HEK293T (cell line): ENCODE results near the gene LCORL.
A peak's percentile ranks its signal among the peaks of the same experiment; 100 is the strongest.

Experiments
- CTCF ChIA-PET: fragments of 350-600 bp; formaldehyde crosslinking; extraction: SDS; loops from one replicate; lab custom pipeline; 2021; ENCODE audit warnings: antibody characterized with exemption, inconsistent platforms; lab: Yijun Ruan, JAX
- POLR2A ChIA-PET: fragments of 350-600 bp; formaldehyde crosslinking; extraction: SDS; loops from one replicate; lab custom pipeline; 2020; ENCODE audit warnings: antibody characterized with exemption, inconsistent platforms; lab: Yijun Ruan, JAX
- DNase-seq: peaks from one replicate; pipeline ENCODE4 v3.0.0; 2012; ENCODE audit warnings: mixed read lengths; ENCODE audit errors: extremely low spot score
- ARNT ChIP-seq: fragments of 450-650 bp; IDR thresholded peaks from 2 replicates; pipeline ENCODE4 v1.6.1; 2017; ENCODE audit warnings: mild to moderate bottlenecking
- BHLHE40 ChIP-seq: fragments of 450-650 bp; IDR thresholded peaks from 2 replicates; pipeline ENCODE4 v1.6.1; 2016; ENCODE audit warnings: mild to moderate bottlenecking, moderate library complexity, borderline replicate concordance
- CTBP1 ChIP-seq: fragments of 450-650 bp; IDR thresholded peaks from 2 replicates; pipeline ENCODE4 v1.6.1; 2016; ENCODE audit warnings: borderline replicate concordance
- ELF4 ChIP-seq: fragments of 450-650 bp; IDR thresholded peaks from 2 replicates; pipeline ENCODE4 v1.6.1; 2017; ENCODE audit warnings: antibody characterized with exemption
- FOXA1 ChIP-seq: fragments of 450-650 bp; IDR thresholded peaks from 2 replicates; pipeline ENCODE4 v1.6.1; 2016; ENCODE audit warnings: mild to moderate bottlenecking
- FOXK2 ChIP-seq: fragments of 450-650 bp; IDR thresholded peaks from 2 replicates; pipeline ENCODE4 v1.6.1; 2016; ENCODE audit warnings: mild to moderate bottlenecking
- FOXM1 ChIP-seq: fragments of 450-650 bp; IDR thresholded peaks from 2 replicates; pipeline ENCODE4 v1.6.1; 2017; ENCODE audit warnings: mild to moderate bottlenecking, borderline replicate concordance
- HDGF ChIP-seq: fragments of 450-650 bp; IDR thresholded peaks from 2 replicates; pipeline ENCODE4 v1.6.1; 2017; ENCODE audit warnings: antibody characterized with exemption, borderline replicate concordance
- L3MBTL2 ChIP-seq: fragments of 450-650 bp; conservative IDR thresholded peaks from 2 replicates; pipeline ENCODE4 v1.6.1; 2016; ENCODE audit warnings: mild to moderate bottlenecking
- LEF1 ChIP-seq: fragments of 450-650 bp; IDR thresholded peaks from 2 replicates; pipeline ENCODE4 v1.6.1; 2017; ENCODE audit warnings: mild to moderate bottlenecking, borderline replicate concordance
- NFRKB ChIP-seq: fragments of 450-650 bp; IDR thresholded peaks from 2 replicates; pipeline ENCODE4 v1.6.1; 2016; ENCODE audit warnings: mild to moderate bottlenecking, moderate library complexity
- PKNOX1 ChIP-seq: fragments of 450-650 bp; IDR thresholded peaks from 2 replicates; pipeline ENCODE4 v1.6.1; 2016
- SP1 ChIP-seq: fragments of 450-650 bp; IDR thresholded peaks from 2 replicates; pipeline ENCODE4 v1.6.1; 2017
- SUZ12 ChIP-seq: fragments of 450-650 bp; IDR thresholded peaks from 2 replicates; pipeline ENCODE4 v1.6.1; 2016; ENCODE audit warnings: mild to moderate bottlenecking
- TARDBP ChIP-seq: fragments of 450-650 bp; IDR thresholded peaks from 2 replicates; pipeline ENCODE4 v1.6.1; 2016
- ZNF384 ChIP-seq: fragments of 450-650 bp; IDR thresholded peaks from 2 replicates; pipeline ENCODE4 v1.6.1; 2016

The LCORL gene

GRCh38 chr4:17810260-17811077, 211.1 kb downstream of the LCORL start, which contains the start of the genes DCAF16 and NCAPG:
DCAF16 (minus strand) TSS chr4:17810757; CDS start chr4:17804141, 6,616 bp downstream.
NCAPG (plus strand) TSS chr4:17810979; CDS start chr4:17811078, 99 bp downstream.
- peak; percentile 98 for DNase-seq
- ChIA-PET CTCF (no interaction called here), POLR2A (interaction anchor here (0.7 to 1.8 kb wide), 9 partner anchors 12 to 477 kb away, joined by 3 to 8 read pairs (median 5); partner anchors contain the start of gene MED28)
- TF ChIP-seq TARDBP = no peak
- no peak for TF ChIP-seq ZNF384
- peak; percentile 59 for TF ChIP-seq PKNOX1
- TF ChIP-seq ELF4 = peak; percentile 68
- TF ChIP-seq CTBP1 = no peak
- TF ChIP-seq FOXK2 = no peak
- TF ChIP-seq HDGF = no peak
- TF ChIP-seq LEF1 = no peak
- peak; percentile 95 for TF ChIP-seq L3MBTL2
- peak; percentile 82 for TF ChIP-seq FOXM1
- TF ChIP-seq SUZ12 = no peak
- TF ChIP-seq NFRKB = no peak
- TF ChIP-seq ARNT = no peak
- TF ChIP-seq SP1 = peak; percentile 87; the same call in 1 of the 2 replicates
- no peak for TF ChIP-seq BHLHE40

GRCh38 chr4:17809667-17810066, 211.9 kb downstream of the LCORL start:
- ChIA-PET CTCF (no interaction called here), POLR2A (interaction anchor here (0.7 to 1.8 kb wide), 6 partner anchors 15 to 297 kb away, joined by 3 to 8 read pairs (median 4); partner anchors contain the start of gene MED28)
- DNase-seq = no peak
- TF ChIP-seq ZNF384 (no peak), TARDBP (no peak), SP1 (no peak), BHLHE40 (no peak), SUZ12 (no peak), PKNOX1 (no peak), ELF4 (no peak), FOXA1 (no peak), CTBP1 (no peak), HDGF (no peak), L3MBTL2 (no peak), LEF1 (no peak), NFRKB (no peak), FOXK2 (no peak), FOXM1 (no peak), ARNT (no peak)

- POLR2A ChIA-PET = no interaction called here
- TF ChIP-seq ELF4 (no peak), PKNOX1 (no peak), FOXK2 (no peak), ZNF384 (no peak)
Observed at GRCh38 chr4:17807446-17807845, 214.1 kb downstream of the LCORL start.

GRCh38 chr4:17805580-17806155, 215.9 kb downstream of the LCORL start:
- CTCF ChIA-PET = interaction anchor here (0.7 kb wide), 1 partner anchor 9 kb away, joined by 3 read pairs; no protein-coding TSS in a partner anchor
- POLR2A ChIA-PET = no interaction called here
- DNase-seq = no peak
- TF ChIP-seq TARDBP = no peak
- TF ChIP-seq HDGF = no peak
- no peak for TF ChIP-seq ZNF384
- TF ChIP-seq ARNT = no peak
- no peak for TF ChIP-seq BHLHE40
- TF ChIP-seq FOXM1 = no peak
- no peak for TF ChIP-seq SUZ12
- no peak for TF ChIP-seq FOXA1
- no peak for TF ChIP-seq SP1
- TF ChIP-seq CTBP1 = no peak
- TF ChIP-seq FOXK2 = no peak
- no peak for TF ChIP-seq LEF1
- TF ChIP-seq L3MBTL2 = no peak
- TF ChIP-seq PKNOX1 = no peak
- TF ChIP-seq ELF4 = no peak
- TF ChIP-seq NFRKB = no peak

More at GRCh38 chr4:17807446-17807845, 214.1 kb downstream of the LCORL start:
- no peak for DNase-seq
- CTCF ChIA-PET = interaction anchor here (0.6 kb wide), 1 partner anchor 736 kb away, joined by 3 read pairs; no protein-coding TSS in a partner anchor
